K562 (cell line): ENCODE measurements around the gene TCEAL8. TPM values are rescaled to one million over a fixed set of nuclear protein-coding genes. Genes with fewer than 3 reads are reported as not detected.

Source experiments
- ATAC-seq: fragments of 200-7000 bp; cut with Tn5 transposase; 3 replicates; pipeline ENCODE4 v1.9.1; 2020; ENCODE audit warnings: moderate library complexity
- BruUV-seq: library from RNA; stranded (reverse); fragments of 400-500 nt; replicated peaks from 2 replicates; lab custom pipeline; 2021; lab: Mats Ljungman, UMichigan
- CTCF ChIA-PET: fragments of 300-600 bp; formaldehyde crosslinking; extraction: SDS; loops from one replicate; lab custom pipeline; 2021; ENCODE audit warnings: low intra/inter-chr PET ratio; lab: Yijun Ruan, JAX
- POLR2A ChIA-PET: fragments of 300-600, 350-650 bp; sonication (Branson Sonifier 250); formaldehyde crosslinking; extraction: SDS; loops from one replicate; lab custom pipeline; 2021; ENCODE audit warnings: antibody characterized with exemption, inconsistent platforms; lab: Yijun Ruan, JAX
- DNase-seq, 4 experiments: peaks; one replicate each; pipeline versions ENCODE4 v3.0.0 to v3.0.0-alpha.2; 2011 to 2018; ENCODE audit warnings: low spot score in 3 of 4, mixed read lengths in 3 of 4; ENCODE audit errors: extremely low read depth in 1 of 4
- FAIRE-seq: peaks from 2 replicates; lab custom pipeline; 2011; peaks lifted over from hg19 to GRCh38; lab: Jason Lieb, UNC
- H2AFZ ChIP-seq: 2 replicates; pipeline ENCODE4 v1.6.0; 2011; ENCODE audit warnings: low read depth, low read length, control low read depth, inconsistent platforms
- H3K27ac ChIP-seq: fragments of 200-600 bp; 3 replicates; pipeline ENCODE4 v1.8.0; 2011; ENCODE audit warnings: low read depth, mild to moderate bottlenecking, control low read depth, inconsistent platforms, low read length, moderate library complexity, mixed read lengths; ENCODE audit errors: extremely low read depth
- H3K27me3 ChIP-seq, 2 experiments: fragments of 300-600 bp in 1 of 2; 2 replicates in 1 of 2; 3 replicates in 1 of 2; pipeline versions ENCODE4 v1.6.0 to v1.8.0; 2011; ENCODE audit warnings: inconsistent platforms in 2 of 2, low read length in 2 of 2, mild to moderate bottlenecking in 1 of 2, mixed read lengths in 1 of 2, moderate library complexity in 1 of 2; ENCODE audit not compliant: control insufficient read depth in 2 of 2, insufficient read depth in 2 of 2
- H3K36me3 ChIP-seq: fragments of 300-600 bp; 3 replicates; pipeline ENCODE4 v1.8.0; 2011; ENCODE audit warnings: mild to moderate bottlenecking, low read length, inconsistent platforms; ENCODE audit not compliant: control insufficient read depth, insufficient read depth
- H3K4me1 ChIP-seq, 2 experiments: fragments of 200-600 bp in 1 of 2; replicated peaks in 1 of 2; 2 replicates in 1 of 2; 3 replicates in 1 of 2; pipeline versions ENCODE4 v1.5.1 to v1.8.0; 2011; ENCODE audit warnings: inconsistent platforms in 2 of 2, low read length in 2 of 2, mild to moderate bottlenecking in 1 of 2, mixed read lengths in 1 of 2, moderate library complexity in 1 of 2; ENCODE audit not compliant: control insufficient read depth in 2 of 2, insufficient read depth in 2 of 2
- H3K4me2 ChIP-seq: 2 replicates; pipeline ENCODE4 v1.6.1; 2011; ENCODE audit warnings: low read length, control low read depth, inconsistent platforms, mixed read lengths; ENCODE audit not compliant: insufficient read depth
- H3K4me3 ChIP-seq: fragments of 200-600 bp; sonication (generic), shearing (Covaris generic); 2 replicates; pipeline ENCODE4 v1.5.1; 2016; ENCODE audit warnings: control low read depth, inconsistent platforms
- H3K79me2 ChIP-seq: fragments of 200-600 bp; 3 replicates; pipeline ENCODE4 v1.8.0; 2011; ENCODE audit warnings: low read length, inconsistent platforms; ENCODE audit not compliant: control insufficient read depth, insufficient read depth
- H3K9ac ChIP-seq, 2 experiments: 2 replicates each; pipeline versions ENCODE4 v1.6.0 to v1.6.1; 2011; ENCODE audit warnings: low read depth in 2 of 2, low read length in 2 of 2, control low read depth in 1 of 2, inconsistent platforms in 1 of 2, mild to moderate bottlenecking in 1 of 2, mixed read lengths in 1 of 2; ENCODE audit not compliant: insufficient read depth in 1 of 2
- H3K9me1 ChIP-seq: one replicate; pipeline ENCODE4 v1.6.0; 2011; ENCODE audit warnings: inconsistent platforms, mild to moderate bottlenecking, low read length, moderate library complexity; ENCODE audit not compliant: control insufficient read depth, insufficient read depth
- H3K9me3 ChIP-seq: replicated peaks from 2 replicates; pipeline ENCODE4 v1.5.1; 2011; ENCODE audit warnings: low read depth, low read length, inconsistent platforms; ENCODE audit not compliant: control insufficient read depth, insufficient read depth
- H4K20me1 ChIP-seq: replicated peaks from 2 replicates; pipeline ENCODE4 v1.6.1; 2011; ENCODE audit warnings: low read length, inconsistent platforms, mixed read lengths; ENCODE audit not compliant: control insufficient read depth, insufficient read depth
- CXXC5 ChIP-seq: fragments of 250-450 bp; sonication (Bioruptor Pico); IDR thresholded peaks from 2 replicates; pipeline ENCODE4 v1.8.0; 2022; ENCODE audit warnings: inconsistent platforms, mild to moderate bottlenecking, moderate library complexity
- HMBOX1 ChIP-seq: sonication (generic); IDR thresholded peaks from 2 replicates; pipeline ENCODE4 v1.6.1; 2016
- JUN ChIP-seq, 2 experiments: sonication (generic) in 1 of 2; formaldehyde crosslinking in 1 of 2; IDR thresholded peaks; 2 replicates each; pipeline versions ENCODE4 v1.6.1 to v1.8.0; 2012 to 2022; ENCODE audit warnings: borderline replicate concordance in 2 of 2, mild to moderate bottlenecking in 2 of 2, improper control_type of control experiment in 1 of 2, low read depth in 1 of 2, low read length in 1 of 2, missing genetic modification reagents in 1 of 2
- KDM1A ChIP-seq, 2 experiments: fragments of 450-650 bp; IDR thresholded peaks; 2 replicates each; pipeline ENCODE4 v1.6.1; 2016; ENCODE audit warnings: mild to moderate bottlenecking in 2 of 2
- LCOR ChIP-seq: sonication (generic); formaldehyde crosslinking; IDR thresholded peaks from 2 replicates; pipeline ENCODE4 v1.8.0; 2022; ENCODE audit warnings: mild to moderate bottlenecking, missing genetic modification reagents
- MCM5 ChIP-seq: fragments of 450-650 bp; IDR thresholded peaks from 2 replicates; pipeline ENCODE4 v1.6.1; 2016; ENCODE audit warnings: low read depth
- MNT ChIP-seq, 2 experiments: fragments of 450-650 bp; conservative IDR thresholded peaks; 2 replicates each; pipeline ENCODE4 v1.6.1; 2017; ENCODE audit warnings: mild to moderate bottlenecking in 2 of 2, moderate library complexity in 2 of 2
- NFATC3 ChIP-seq: fragments of 450-650 bp; IDR thresholded peaks from 2 replicates; pipeline ENCODE4 v1.6.1; 2017; ENCODE audit warnings: mild to moderate bottlenecking
- NRF1 ChIP-seq, 2 experiments: fragments of 450-650 bp; IDR thresholded peaks in 1 of 2; conservative IDR thresholded peaks in 1 of 2; 2 replicates each; pipeline ENCODE4 v1.6.1; 2014; ENCODE audit warnings: mild to moderate bottlenecking in 2 of 2
- SMAD1 ChIP-seq: fragments of 150-350 bp; IDR thresholded peaks from 2 replicates; pipeline ENCODE4 v1.6.1; 2014; ENCODE audit warnings: low read length, low read depth; ENCODE audit not compliant: partially characterized antibody
- SREBF2 ChIP-seq: sonication (generic); formaldehyde crosslinking; IDR thresholded peaks from 2 replicates; pipeline ENCODE4 v1.4.0; 2020; ENCODE audit warnings: mild to moderate bottlenecking, missing genetic modification reagents
- TAF9B ChIP-seq: fragments of 450-650 bp; IDR thresholded peaks from 2 replicates; pipeline ENCODE4 v1.6.1; 2018; ENCODE audit warnings: mild to moderate bottlenecking; ENCODE audit not compliant: partially characterized antibody
- TCFL5 ChIP-seq: fragments of 250-450 bp; sonication (Bioruptor Pico); conservative IDR thresholded peaks from 2 replicates; pipeline ENCODE4 v1.6.1; 2021; ENCODE audit warnings: mild to moderate bottlenecking, moderate library complexity, matching md5 sums
- USF1 ChIP-seq: sonication (generic); formaldehyde crosslinking; IDR thresholded peaks from 2 replicates; pipeline ENCODE4 v1.9.0; 2022; ENCODE audit warnings: mild to moderate bottlenecking, missing genetic modification reagents
- USF2 ChIP-seq: sonication (generic); formaldehyde crosslinking; IDR thresholded peaks from 2 replicates; pipeline ENCODE4 v1.5.0; 2020; ENCODE audit warnings: missing genetic modification reagents
- ZFP36 ChIP-seq: fragments of 150-350 bp; IDR thresholded peaks from 2 replicates; pipeline ENCODE4 v1.6.1; 2018; ENCODE audit warnings: low read length, low read depth; ENCODE audit not compliant: partially characterized antibody
- ZNF583 ChIP-seq: fragments of 250-450 bp; sonication (Bioruptor Pico); IDR thresholded peaks from 2 replicates; pipeline ENCODE4 v1.4.0; 2020
- WGBS: fragments of 100-300 bp; shearing (Covaris generic); methylation state at CpG from one replicate; pipeline ENCODE4 v1.1.6; 2016; ENCODE audit warnings: low coverage, mixed read lengths; ENCODE audit not compliant: insufficient coverage; ENCODE audit errors: missing lambda C conversion rate; 5-methylcytosine and 5-hydroxymethylcytosine counted together
- in situ Hi-C: fragments of 300-500 bp; cut with MboI; formaldehyde crosslinking; loops from 4 replicates; pipeline ENCODE4 v1.15.0; 2018; ENCODE audit warnings: inconsistent platforms, mixed read lengths
- intact Hi-C: fragments of 100-400 bp; cut with micrococcal nuclease; formaldehyde crosslinking; loops from 2 replicates; pipeline ENCODE4 v1.14.2; 2022
- polyA plus RNA-seq, 8 experiments: library from polyadenylated mRNA; depleted of rRNA in 4 of 8; stranded (reverse) in 5 of 8; unstranded in 3 of 8; fragments of >200 nt; fragmentation: Nextera tagmentation in 2 of 8; fragmentation: Illumina TruSeq in 1 of 8; extraction: Ambion mirVana in 2 of 8; extraction: Trizol in 1 of 8; gene quantifications; 2 replicates each; pipeline versions ENCODE4 v1.2.1 to v1.2.3, GENCODE V29; 2011 to 2014; ENCODE audit warnings: inconsistent platforms in 1 of 8, missing spikeins in 1 of 8
- total RNA-seq, 7 experiments: library from RNA; depleted of rRNA in 6 of 7; stranded (reverse); fragments of >200 nt in 6 of 7; fragmentation: Illumina TruSeq in 2 of 7; extraction: Trizol in 2 of 7; gene quantifications; 2 replicates each; pipeline versions ENCODE4 v1.2.1 to v1.2.3, GENCODE V29; 2011 to 2021; ENCODE audit warnings: low replicate concordance in 1 of 7

TCEAL8 gene
- total and polyA plus RNA-seq, 9 of the 15 experiments (the other 6 are each of a cell fraction or from before 2014, with no cell fraction given): 49.0 to 178 (median 101) TPM

GRCh38 chrX:103212749-103213457 lies 42.1 kb downstream of the TCEAL8 start:
- POLR2A ChIA-PET: no interaction called here
- intact Hi-C loops (no loop called here), in situ Hi-C loops (no loop called here)
- H3K4me3 ChIP-seq: no peak overlapping the region
- peak in 1 of 4 experiments; percentile 66 for DNase-seq
- H3K27ac ChIP-seq: peak overlapping the region; percentile 9
- H3K4me1 ChIP-seq: peaks cover 11 to 27% of the 10 kb centered on the region in 2 experiments; a peak in 4 of 5 replicates
- ATAC-seq: peak; percentile 13
- H3K9ac ChIP-seq: peak overlapping the region in 1 of 2 experiments; percentile 20; a peak in 1 of 4 replicates
- peak; percentile 84 for FAIRE-seq
- H4K20me1 ChIP-seq: no peaks in the 10 kb centered on the region
- H3K4me2 ChIP-seq: peak overlapping the region; percentile 58
- CTCF ChIA-PET: no interaction called here
- 8% methylated on average over 7 of the region's 8 CpGs for WGBS
- no TSS peak for BruUV-seq
- H3K27me3 ChIP-seq: no peaks in the 10 kb centered on the region
- peak overlapping the region; percentile 50 for H2AFZ ChIP-seq
- H3K79me2 ChIP-seq: peaks cover 27% of the 10 kb centered on the region
- H3K9me1 ChIP-seq: no peaks in the 10 kb centered on the region
- TF ChIP-seq SREBF2 (CRISPR knock-in tag) (no peak), USF1 (CRISPR knock-in tag) (no peak), NFATC3 (no peak), LCOR (no peak), ZNF583 (CRISPR knock-in tag) (0 out of 2 replicates have a peak, but pooled peaks have one; percentile 7), MCM5 (no peak), TAF9B (no peak), NRF1 (conservative IDR thresholded peaks at IDR 0.05 in 1 of 2, IDR thresholded peaks at IDR 0.05 in 1 of 2) (peak in 1 of 2 experiments; percentile 28; a peak in 1 of 4 replicates), SMAD1 (no peak), CXXC5 (peak; percentile 48; the same call in 1 of the 2 replicates), TCFL5 (CRISPR knock-in tag) (no peak), JUN (IDR thresholded peaks at IDR 0.05; ENCODE audit: borderline replicate concordance, low read depth, low read length) (no peak), JUN (CRISPR knock-in tag; IDR thresholded peaks at IDR 0.05; ENCODE audit: borderline replicate concordance) (no peak), HMBOX1 (peak; percentile 57), MNT (conservative IDR thresholded peaks at IDR 0.05) (no peak), USF2 (CRISPR knock-in tag) (no peak), ZFP36 (no peak), KDM1A (IDR thresholded peaks at IDR 0.05) (no peak)
- no peaks in the 10 kb centered on the region for H3K9me3 ChIP-seq
- H3K36me3 ChIP-seq: peaks cover 20% of the 10 kb centered on the region; the same call in 2 of the 3 replicates
